Measurements from ENCODE around the gene SRSF9. TPM values are rescaled to one million over a fixed set of nuclear protein-coding genes. Genes with fewer than 3 reads are reported as not detected.

The SRSF9 gene
- total RNA-seq, 1 experiment from 2014 or later, result 319 TPM

- H3K79me2 ChIP-seq (ENCODE audit: low read length), result no peaks in the 10 kb centered on the region
- no peak overlapping the region for H3K4me3 ChIP-seq (ENCODE audit: low read length)
- intact Hi-C loops (cut with micrococcal nuclease), result no loop called here
- ChIA-PET CTCF (no interaction called here), POLR2A (ENCODE audit: unreplicated experiment) (no interaction called here)
- no peak overlapping the region for H3K9ac ChIP-seq (ENCODE audit: low read length)
- no peaks in the 10 kb centered on the region for H3K9me2 ChIP-seq (replicated peaks; ENCODE audit: low read length)
- H2AFZ ChIP-seq (ENCODE audit: low read length), result no peak overlapping the region
- no peaks in the 10 kb centered on the region for H3F3A ChIP-seq (ENCODE audit: low read length, unreplicated experiment)
- H3K4me1 ChIP-seq (ENCODE audit: insufficient read depth, low read length), result no peaks in the 10 kb centered on the region
- no peak overlapping the region for H3K27ac ChIP-seq (ENCODE audit: low read length)
- H3K36me3 ChIP-seq (ENCODE audit: low read depth, low read length), result no peaks in the 10 kb centered on the region
- H3K4me2 ChIP-seq (ENCODE audit: low read length), result no peak overlapping the region
- TF ChIP-seq CTCF (conservative IDR thresholded peaks at IDR 0.05; ENCODE audit: low read depth, low read length) (no peak), EZH2phosphoT487 (IDR thresholded peaks at IDR 0.05; ENCODE audit: borderline replicate concordance, low read length) (no peak)
- ATAC-seq, result no peak
- BruUV-seq (replicated peaks), result no TSS peak
- no peaks in the 10 kb centered on the region for H3K27me3 ChIP-seq (ENCODE audit: low read length)
- no peak for DNase-seq
- no peaks in the 10 kb centered on the region for H4K20me1 ChIP-seq (ENCODE audit: low read length)
- no peaks in the 10 kb centered on the region for H3K9me3 ChIP-seq (ENCODE audit: low read length)
Measured at GRCh38 chr12:120413901-120414695, 55.5 kb downstream of the SRSF9 start.

- H3K9me2 ChIP-seq (replicated peaks; ENCODE audit: low read length), result no peaks in the 10 kb centered on the region
- ATAC-seq (no peak), DNase-seq (no peak)
- no peak overlapping the region for H2AFZ ChIP-seq (ENCODE audit: low read length)
- no peak overlapping the region for H3K27ac ChIP-seq (ENCODE audit: low read length)
- no peaks in the 10 kb centered on the region for H3K36me3 ChIP-seq (ENCODE audit: low read depth, low read length)
- ChIA-PET POLR2A (ENCODE audit: unreplicated experiment) (no interaction called here), CTCF (no interaction called here)
- no peaks in the 10 kb centered on the region for H3K79me2 ChIP-seq (ENCODE audit: low read length)
- H3K4me3 ChIP-seq (ENCODE audit: low read length), result no peak overlapping the region
- H3K4me2 ChIP-seq (ENCODE audit: low read length), result no peak overlapping the region
- no peaks in the 10 kb centered on the region for H3K4me1 ChIP-seq (ENCODE audit: insufficient read depth, low read length)
- H3K9ac ChIP-seq (ENCODE audit: low read length), result no peak overlapping the region
- BruUV-seq (replicated peaks), result no TSS peak
- no peaks in the 10 kb centered on the region for H3K9me3 ChIP-seq (ENCODE audit: low read length)
- H3F3A ChIP-seq (ENCODE audit: low read length, unreplicated experiment), result no peaks in the 10 kb centered on the region
- H4K20me1 ChIP-seq (ENCODE audit: low read length), result no peaks in the 10 kb centered on the region
- TF ChIP-seq EZH2 (IDR thresholded peaks at IDR 0.05; ENCODE audit: low read length, unreplicated experiment), result no peak
- TF ChIP-seq EZH2phosphoT487 (IDR thresholded peaks at IDR 0.05; ENCODE audit: borderline replicate concordance, low read length), result no peak
- TF ChIP-seq CTCF (conservative IDR thresholded peaks at IDR 0.05; ENCODE audit: low read depth, low read length), result no peak
- no peaks in the 10 kb centered on the region for H3K27me3 ChIP-seq (ENCODE audit: low read length)
- intact Hi-C loops (cut with micrococcal nuclease), result no loop called here
Measured at GRCh38 chr12:120412421-120412820, 57.1 kb downstream of the SRSF9 start.

Other genes starting within 250 kb of the SRSF9 start
- 313 and 413 TPM in 2 replicates for gene PXN, start 204.0 kb downstream of the SRSF9 start, total RNA-seq (2014; rRNA removed)
- under 0.01 TPM in 2 replicates for gene RNU4-2, start 177.8 kb downstream of the SRSF9 start, total RNA-seq (2014; rRNA removed)
- gene RNU4-1, start 176.5 kb downstream of the SRSF9 start, total RNA-seq (2014; rRNA removed), result under 0.01 TPM in 2 replicates
- 0.98 and 1.9 TPM in 2 replicates for gene SIRT4, start 167.4 kb downstream of the SRSF9 start, total RNA-seq (2014; rRNA removed)
- gene PLA2G1B, start 142.0 kb downstream of the SRSF9 start, total RNA-seq (2014; rRNA removed), result not detected in 2 replicates
- gene MSI1, start 100.6 kb downstream of the SRSF9 start, total RNA-seq (2014; rRNA removed), result 0.12 TPM in 1 of 2 replicates, not detected in the other
- 1,664 and 2,042 TPM in 2 replicates for gene COX6A1, start 31.6 kb downstream of the SRSF9 start, total RNA-seq (2014; rRNA removed)
- gene TRIAP1, start 23.4 kb downstream of the SRSF9 start, total RNA-seq (2014; rRNA removed), result 24.0 and 34.5 TPM in 2 replicates
- gene GATC, start 23.3 kb downstream of the SRSF9 start, total RNA-seq (2014; rRNA removed), result 33.8 and 43.2 TPM in 2 replicates
- gene DYNLL1, start 26.4 kb upstream of the SRSF9 start, total RNA-seq (2014; rRNA removed), result 283 and 396 TPM in 2 replicates
- gene COQ5, start 59.4 kb upstream of the SRSF9 start, total RNA-seq (2014; rRNA removed), result 40.4 and 41.2 TPM in 2 replicates
- 79.7 and 161 TPM in 2 replicates for gene RNF10, start 64.6 kb upstream of the SRSF9 start, total RNA-seq (2014; rRNA removed)
- gene POP5, start 111.7 kb upstream of the SRSF9 start, total RNA-seq (2014; rRNA removed), result 83.8 and 89.8 TPM in 2 replicates
- not detected in 2 replicates for gene CABP1, start 170.9 kb upstream of the SRSF9 start, total RNA-seq (2014; rRNA removed)
- 158 and 166 TPM in 2 replicates for gene MLEC, start 217.4 kb upstream of the SRSF9 start, total RNA-seq (2014; rRNA removed)
- gene UNC119B, start 240.7 kb upstream of the SRSF9 start, total RNA-seq (2014; rRNA removed), result 15.9 and 23.8 TPM in 2 replicates